ENCODE data around the gene ATRNL1.

GRCh38 chr10:115065801-115066200 lies 27.4 kb upstream of the ATRNL1 start:
- TF ChIP-seq BHLHE40 (IDR thresholded peaks at IDR 0.05; ENCODE audit: borderline replicate concordance): no peak
- no peak for TF ChIP-seq HDGF (IDR thresholded peaks at IDR 0.05; ENCODE audit: borderline replicate concordance)
- no peak for TF ChIP-seq SP1 (IDR thresholded peaks at IDR 0.05)
- no peak for TF ChIP-seq TARDBP (IDR thresholded peaks at IDR 0.05)
